ENCODE results near the gene ULBP3.

ULBP3 gene

DNA sequence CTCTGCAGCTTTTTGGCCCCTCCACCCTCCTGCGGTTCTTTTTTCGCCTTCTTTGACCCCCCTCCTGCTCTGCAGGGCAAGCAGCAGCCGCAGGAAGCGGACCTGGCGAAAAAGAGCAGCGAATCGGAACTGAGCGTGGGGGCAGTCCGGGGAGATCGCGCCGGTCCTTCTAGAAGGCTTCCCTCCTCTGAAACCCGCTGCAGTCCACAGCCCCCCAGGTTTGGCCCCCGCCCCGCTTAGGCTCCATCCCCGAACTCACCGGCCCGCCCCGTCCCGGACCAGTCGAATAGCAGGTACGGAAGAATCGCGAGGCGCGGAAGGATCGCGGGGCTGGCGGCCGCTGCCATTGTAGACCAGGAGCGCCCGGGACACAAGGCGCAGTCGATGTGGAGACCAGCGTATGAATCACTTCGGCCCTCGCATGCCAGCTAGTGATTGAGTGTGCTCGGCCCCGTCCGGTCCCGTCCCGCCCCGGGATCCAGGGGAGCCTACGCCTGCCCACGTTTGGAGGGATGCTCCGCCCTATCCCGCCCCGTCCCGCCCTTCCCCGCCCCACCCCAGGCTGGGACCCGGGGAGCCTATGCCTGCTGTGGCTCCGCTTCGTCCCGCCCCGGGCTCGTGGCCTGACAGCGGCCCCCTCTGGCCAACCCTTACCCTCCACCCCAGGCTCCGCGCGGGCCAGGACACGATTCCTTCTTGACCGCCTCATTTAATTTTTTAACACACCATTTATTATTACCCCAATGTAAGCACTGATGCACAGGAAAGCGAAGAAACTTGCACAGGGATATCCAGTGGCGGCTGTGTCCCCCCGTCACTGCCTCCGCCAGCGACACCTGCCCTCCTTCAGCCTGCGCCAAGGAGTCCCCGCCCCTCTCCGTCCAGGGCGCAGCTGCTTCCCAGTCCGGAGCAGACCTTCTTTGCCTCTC lies at the start of gene ULBP3:
Gene ULBP3 (minus strand): TSS at position 402 of the 929 bp plus-strand sequence. CDS start 55 bp downstream, at position 347.
- DNase-seq (ENCODE audit: low read depth): peak; percentile 41

DNA sequence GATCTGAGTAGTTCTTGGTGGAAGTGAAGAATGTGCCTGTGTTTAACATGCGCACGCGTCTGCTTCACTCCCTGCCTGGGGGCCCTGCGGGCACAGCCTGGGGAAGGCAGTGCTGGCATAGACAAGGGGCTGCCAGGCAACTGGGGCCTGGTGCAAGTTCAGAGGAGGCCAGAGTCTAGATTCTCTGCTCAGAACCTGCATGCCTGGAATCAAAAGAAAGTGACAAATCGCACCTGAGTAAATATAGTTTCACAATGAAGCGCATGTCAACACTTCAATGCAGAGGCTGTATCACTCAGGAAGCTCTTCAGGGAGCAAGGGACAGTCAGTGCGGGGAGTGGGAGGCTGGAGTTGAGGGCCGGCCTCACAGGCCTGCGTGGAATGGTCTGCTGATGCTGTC lies 49.7 kb upstream of the ULBP3 start:
- DNase-seq (ENCODE audit: low read depth): no peak

DNA sequence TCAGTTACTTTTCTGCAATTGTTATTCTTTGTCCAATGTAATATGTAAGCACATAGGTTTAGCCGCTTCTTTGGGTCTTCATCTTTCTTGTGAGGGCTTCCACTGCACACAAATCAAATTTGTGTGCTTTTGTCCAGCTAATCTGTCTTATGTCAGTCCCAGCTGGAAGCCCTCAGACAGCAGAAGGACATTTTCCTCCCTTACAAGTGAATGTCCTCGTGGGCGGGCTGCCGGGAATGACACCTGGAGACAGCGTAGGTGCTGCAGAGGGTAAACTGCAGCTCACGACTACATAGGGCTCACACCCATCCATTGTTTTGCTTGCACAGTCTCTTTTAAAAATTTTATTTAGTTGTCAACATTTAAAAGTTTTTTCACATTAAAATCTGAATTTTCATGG lies 49.3 kb upstream of the ULBP3 start:
- no peak for DNase-seq (ENCODE audit: low read depth)

DNA sequence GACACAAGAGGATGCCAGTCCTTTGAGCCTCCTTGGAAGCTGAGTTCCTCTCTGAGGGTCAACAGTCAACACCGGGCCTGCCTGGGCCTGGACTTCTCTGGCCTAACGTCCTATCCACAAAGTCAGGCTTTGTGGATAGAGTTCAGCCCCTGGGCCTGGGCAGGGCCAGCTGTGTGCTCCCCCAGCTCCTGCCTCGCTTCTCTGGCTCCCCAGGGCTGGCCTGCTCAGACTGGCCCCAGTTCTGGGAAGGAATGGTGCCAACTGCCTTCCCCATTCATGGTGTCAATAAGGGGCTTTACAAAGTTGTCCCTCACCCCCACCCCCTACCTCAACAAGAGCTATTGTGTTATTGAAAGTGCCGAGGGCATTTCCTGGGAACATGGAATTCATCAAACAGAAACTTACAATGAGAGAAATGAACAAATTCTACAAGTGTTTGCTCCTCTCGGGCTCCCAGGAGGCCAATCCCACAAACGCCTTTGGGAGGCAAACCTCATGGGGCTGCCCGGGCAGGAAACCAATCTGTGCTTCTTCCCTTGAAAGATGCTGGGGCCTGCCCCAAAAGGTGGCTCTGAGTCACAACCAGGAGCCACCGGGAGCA lies 47.4 kb upstream of the ULBP3 start:
- no peak for DNase-seq (ENCODE audit: low read depth)

DNA sequence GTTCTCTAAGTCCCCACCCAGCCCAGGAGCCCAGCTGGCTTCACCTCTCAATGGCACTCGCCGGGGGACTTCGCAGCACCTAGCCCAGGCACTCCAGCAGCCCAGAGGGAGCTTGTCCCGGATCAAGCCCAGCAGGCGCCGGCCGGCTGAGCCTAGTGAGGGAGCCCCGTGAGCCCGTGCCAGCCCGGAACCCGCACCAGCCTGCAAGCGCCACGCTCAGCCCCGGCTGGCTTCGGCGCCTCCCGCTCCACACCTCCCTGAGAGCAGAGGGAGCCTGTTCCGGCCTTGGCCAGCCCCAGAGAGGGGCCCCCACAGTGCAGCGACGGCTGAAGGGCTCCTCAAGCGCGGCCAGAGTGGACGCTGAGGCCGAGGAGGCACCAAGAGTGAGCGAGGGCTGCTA lies 46.8 kb upstream of the ULBP3 start:
- no peak for DNase-seq (ENCODE audit: low read depth)

DNA sequence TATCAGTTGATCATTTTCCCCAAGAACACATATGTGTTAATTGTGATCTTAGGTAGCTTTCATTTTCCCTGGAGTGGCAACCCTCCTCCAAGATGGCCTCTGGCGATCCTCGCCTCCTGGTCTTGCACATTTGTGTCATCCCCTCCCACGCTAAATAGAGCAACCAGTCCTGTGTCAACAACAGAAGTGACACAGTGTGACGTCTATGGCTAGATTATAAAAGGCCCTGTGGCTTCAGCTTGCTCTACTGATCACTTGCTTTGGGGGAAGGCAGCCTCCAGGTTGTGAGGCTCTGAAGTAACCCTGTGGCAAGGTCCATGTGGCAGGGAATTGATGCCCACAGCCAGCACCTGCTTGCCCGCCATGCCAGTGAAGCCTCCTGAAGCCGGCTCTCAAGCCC lies 43.3 kb upstream of the ULBP3 start:
- no peak for DNase-seq (ENCODE audit: low read depth)

DNA sequence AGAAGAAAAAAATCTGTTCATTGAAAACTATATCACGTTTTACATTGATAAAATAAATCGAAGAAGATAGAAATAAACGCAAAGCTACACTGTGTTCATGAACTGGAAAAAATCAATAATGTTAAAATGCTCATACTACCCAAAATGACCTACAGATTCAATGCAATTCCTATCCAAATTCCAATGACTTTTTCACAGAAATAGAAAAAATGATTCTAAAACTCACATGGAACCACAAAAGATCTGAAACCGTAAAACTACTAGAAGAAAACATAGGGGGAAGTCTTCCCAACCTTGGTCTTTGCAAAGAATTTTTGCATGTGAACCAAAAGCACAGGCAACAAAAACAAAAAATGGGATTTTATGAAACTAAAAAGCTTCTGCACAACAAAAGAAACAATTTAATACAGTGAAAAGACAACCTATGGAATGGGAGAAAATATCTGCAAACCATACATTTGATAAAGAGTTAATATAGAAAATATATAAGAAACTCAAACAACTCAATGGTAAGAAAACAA lies 33.9 kb upstream of the ULBP3 start:
- DNase-seq (ENCODE audit: low read depth): no peak

DNA sequence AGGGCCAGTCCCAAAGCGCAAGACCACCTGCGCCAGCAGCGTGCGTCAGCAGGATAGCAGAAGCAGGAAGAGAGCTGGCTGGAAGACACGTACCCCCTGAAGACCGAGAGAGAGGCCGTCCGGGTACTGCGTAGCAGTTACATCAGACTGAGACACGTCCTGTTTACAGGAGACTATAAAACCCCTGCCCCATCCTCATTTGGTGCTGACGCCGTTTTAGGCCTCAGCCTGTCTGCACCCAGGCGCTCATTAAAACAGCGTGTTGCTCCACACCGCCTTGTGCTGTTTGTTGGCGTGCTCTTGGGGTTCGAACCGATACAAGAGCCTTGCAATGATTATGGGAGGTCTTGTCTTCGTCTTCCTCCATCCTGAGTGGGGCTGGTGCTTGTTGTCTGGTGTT lies 31.8 kb upstream of the ULBP3 start:
- DNase-seq (ENCODE audit: low read depth): no peak

DNA sequence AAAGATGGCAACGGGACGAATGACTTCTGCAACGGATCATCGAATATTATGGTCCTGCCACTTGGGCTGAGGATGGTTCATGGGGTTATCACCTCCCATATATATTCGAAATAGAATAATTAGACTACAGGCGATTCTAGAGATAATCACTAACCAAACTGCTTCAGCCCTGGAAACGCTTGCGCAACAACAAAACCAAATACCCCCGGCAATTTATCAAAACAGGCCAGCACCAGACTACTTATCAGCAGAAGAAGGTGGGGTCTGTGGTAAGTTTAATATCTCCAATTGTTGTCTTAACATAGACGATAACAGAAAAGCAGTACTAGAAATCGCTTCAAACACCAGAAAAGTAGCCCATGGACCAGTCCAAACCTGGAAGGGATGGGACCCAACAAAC lies 31.0 kb upstream of the ULBP3 start:
- DNase-seq (ENCODE audit: low read depth): no peak

DNA sequence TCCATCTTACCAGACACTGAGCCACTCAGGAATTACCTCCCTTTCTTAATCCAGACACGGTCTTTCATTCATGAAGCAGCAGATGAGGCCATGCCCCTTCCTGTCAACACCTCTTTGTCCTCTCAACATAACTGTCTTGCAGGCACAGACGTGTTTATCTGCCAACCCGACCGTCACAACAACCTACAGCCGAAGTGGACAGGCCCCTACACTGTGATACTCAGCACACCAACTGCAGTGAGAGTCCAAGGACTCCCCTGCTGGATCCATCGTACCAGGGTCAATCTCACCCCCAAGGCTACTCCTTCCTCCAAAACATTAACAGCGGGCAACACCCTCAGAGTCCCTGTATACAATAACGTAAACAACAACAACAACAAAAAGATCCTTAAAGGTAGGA lies 30.6 kb upstream of the ULBP3 start:
- no peak for DNase-seq (ENCODE audit: low read depth)

DNA sequence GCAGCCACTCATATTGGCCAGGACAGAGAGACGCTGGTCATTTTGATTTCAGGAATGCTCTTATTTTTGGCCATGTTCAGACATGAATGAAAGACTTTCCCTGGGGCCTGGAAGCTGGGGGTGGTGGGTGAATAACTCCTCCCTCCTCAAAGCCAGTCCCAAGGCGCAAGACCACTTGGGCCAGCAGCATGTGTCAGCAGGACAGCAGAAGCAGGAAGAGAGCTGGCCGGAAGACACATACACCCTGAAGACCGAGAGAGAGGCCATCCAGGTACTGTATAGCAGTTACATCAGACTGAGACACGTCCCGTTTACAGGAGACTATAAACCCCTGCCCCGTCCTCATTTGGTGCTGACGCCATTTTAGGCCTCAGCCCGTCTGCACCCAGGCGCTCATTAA lies 29.2 kb upstream of the ULBP3 start:
- no peak for DNase-seq (ENCODE audit: low read depth)

DNA sequence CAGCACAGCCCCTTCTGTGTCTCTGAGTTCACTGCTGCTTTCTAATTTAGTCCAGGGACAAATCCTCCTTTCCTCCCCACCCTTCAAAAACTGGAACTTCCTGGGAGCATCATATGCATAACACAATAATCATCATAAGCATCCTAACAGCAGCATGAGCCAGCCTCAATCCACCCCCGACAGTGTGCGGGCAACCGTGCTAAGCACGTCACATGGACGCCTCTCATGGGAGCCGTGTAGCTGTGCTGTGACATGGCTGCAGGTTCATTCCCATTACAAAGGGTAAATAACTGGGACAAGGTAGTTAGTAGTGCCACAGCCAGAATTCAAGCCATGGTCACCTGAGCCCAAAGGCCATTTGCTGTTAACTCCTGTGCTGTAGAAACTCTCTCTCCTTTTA lies 24.5 kb upstream of the ULBP3 start:
- no peak for DNase-seq (ENCODE audit: low read depth)

DNA sequence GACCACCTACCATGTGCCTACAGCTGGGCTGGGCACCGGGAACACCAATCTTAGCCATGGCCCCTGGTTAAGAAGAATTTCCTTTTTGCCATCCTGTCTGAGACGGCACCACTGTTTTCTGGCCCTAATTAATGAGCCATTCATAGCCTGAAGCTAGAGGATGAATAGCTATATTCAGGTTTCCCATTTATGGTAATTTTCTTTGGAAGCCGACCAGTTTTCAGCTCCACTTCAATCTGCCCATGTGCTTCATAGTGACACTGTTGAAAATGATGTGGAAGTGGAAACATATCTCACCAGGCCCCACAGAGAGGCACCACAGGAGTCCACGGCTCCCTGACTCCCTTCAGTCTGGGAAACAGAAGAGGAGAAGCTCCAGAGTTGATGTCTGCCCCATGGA lies 22.6 kb upstream of the ULBP3 start:
- no peak for DNase-seq (ENCODE audit: low read depth)

DNA sequence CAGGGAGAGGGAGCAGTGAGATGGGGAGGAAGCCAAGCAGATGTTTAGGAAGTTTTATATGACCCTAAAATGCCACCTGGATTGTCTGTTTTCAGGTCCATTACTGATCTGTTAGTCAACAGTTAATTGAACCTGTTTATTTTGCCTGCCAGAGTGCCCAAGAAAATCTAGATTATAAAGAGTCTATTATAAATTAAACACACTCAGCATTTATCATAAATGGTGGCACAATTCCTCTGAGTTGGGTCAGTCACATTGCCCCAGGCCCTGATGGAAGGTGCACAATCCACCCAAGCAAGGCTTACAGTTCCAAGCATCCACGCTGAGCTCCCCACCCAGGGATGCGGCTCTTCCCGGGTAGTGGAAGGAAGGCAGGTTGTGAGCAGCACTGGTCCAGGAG lies 21.4 kb upstream of the ULBP3 start:
- DNase-seq (ENCODE audit: low read depth): no peak

DNA sequence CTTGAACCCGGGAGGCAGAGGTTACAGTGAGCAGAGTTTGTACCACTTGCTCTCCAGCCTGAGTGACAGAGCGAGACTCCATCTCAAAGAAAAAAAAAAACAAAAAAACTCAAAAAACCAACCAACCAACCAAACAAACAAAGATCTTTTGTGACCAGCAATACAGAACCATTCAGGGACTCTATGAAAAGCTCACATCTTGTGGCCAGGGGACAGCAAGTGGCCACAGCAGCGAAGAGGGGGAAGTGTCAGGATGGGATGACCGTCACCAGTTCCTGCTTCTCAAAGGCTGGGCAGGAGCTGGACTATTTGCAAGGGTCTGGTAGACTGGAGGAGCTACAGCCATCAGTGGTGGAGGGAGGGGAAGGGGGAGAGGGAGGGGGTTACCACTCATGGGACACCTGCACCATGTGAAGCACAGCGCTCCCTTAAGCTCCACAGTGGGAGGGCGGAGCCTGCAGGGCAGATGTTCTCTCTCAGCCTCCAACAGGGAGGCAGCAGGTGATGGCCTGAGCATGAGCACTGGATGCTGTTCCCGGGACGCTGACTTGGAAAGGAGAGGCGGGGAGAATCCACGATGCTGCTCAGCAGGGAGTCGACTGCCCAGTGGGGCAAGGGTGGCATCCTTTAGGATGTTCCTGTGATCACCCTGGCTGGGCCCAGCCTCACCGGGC lies 19.7 kb upstream of the ULBP3 start:
- DNase-seq (ENCODE audit: low read depth): no peak

DNA sequence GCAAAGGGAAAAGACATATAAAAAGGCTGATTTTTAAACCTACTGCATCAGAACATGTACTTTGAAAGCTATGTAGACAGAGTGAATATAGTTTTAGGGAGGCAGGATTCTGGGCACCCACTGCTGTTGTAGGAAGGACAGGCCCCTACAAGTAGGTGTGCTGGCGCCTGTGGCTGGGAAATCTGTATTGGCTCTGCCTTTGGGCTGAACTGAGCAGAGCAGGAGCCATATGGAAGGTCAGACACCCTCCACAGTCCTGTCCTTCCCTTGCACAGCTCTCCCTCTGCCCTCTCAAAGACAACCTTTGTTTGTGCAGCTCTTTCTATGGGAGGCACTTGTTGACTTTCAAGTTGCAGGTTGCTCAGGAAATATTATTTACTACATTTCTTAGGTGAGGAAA lies 18.4 kb upstream of the ULBP3 start:
- DNase-seq (ENCODE audit: low read depth): no peak

DNA sequence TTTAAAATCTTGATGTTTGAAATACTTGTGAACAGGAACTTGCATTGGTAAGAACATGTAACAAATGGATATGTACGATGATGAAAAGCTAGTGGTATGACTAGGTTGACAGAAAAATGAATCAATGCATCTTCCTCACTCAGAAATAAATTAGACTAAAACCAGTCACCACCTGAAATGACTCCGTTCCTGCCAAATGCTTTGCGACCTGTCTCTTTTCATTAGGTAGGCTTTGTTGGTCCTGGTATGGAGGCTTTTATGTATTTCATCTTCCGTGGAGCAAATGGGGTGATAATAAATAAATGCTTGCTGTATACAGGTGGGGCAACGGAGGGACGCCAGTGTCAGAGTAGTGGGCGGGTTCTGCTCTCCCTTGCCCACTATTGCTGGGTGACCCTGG lies 17.1 kb upstream of the ULBP3 start:
- DNase-seq (ENCODE audit: low read depth): no peak

DNA sequence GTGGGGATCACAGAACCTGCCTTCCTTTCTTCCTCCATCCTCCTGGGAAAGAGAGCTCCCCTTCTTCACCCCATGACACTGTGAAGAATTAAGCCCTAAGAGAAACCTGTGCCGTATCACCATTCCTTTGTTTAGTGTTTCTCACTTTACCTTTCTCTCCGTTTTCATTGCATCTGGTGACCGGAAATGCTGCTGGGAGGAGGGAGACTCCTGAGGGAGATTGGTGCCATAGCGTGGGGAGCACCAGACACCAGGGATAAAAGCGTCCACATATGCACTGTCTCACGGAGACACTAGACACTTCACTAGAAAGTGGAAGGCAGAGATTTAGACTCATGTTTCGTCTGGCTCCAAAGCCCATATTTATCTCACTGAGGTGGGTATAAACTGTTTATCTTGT lies 15.5 kb upstream of the ULBP3 start:
- DNase-seq (ENCODE audit: low read depth): no peak

DNA sequence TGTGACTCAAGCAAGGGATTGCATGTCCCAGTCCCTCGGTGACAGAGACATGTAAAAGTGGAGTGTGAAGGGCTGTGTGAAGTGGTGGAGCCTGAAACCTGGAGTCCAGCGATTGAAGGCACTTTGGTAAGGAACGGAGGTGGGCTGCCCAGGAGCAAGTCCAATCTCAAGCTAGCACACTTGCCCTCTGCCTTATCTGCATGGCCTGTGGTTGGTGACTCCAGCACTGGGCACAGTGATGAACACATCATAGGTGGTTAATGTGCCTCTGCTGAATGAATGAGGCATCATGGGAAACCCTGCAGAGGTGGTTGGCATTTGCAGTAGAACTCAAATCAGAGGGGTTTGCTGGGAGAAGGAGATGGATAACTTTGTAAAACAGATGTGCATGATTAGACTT lies 14.9 kb upstream of the ULBP3 start:
- no peak for DNase-seq (ENCODE audit: low read depth)

DNA sequence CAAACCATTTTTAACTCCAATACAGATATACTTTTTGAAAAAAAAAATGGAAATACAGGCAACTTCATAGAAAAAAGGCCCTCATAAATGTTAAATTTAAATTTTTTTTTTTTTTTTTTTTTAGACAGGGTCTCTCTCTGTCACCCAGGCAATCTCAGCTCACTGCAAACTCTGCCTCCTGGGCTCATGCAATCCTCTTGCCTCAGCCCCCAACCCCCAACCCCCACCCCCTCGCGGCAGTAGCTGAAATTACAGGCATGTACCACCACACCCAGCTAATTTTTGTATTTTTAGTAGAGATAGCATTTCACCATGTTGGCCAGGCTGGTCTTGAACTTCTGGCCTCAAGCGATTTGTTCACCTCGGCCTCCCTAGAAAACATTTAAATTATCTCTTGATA lies 12.8 kb upstream of the ULBP3 start:
- DNase-seq (ENCODE audit: low read depth): no peak

DNA sequence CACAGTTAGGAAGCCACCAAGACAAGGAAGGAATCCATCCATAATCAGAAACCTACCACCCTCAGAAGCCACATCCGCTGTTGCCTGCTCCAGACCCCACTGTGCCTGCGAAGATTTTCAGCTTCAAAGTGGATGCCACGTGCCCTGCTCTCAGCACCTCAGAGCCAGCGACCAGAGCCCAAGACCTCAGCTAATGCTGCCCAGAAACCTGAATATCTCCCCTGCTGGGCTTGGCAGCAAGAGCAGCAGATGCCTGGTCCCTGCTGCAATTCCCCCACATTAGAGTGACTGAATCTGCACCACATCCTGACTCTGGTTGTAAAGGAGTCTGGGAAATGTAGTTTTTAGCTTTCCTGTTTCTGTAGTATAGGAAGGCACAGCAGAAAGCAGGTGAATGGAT lies 10.7 kb upstream of the ULBP3 start:
- DNase-seq (ENCODE audit: low read depth): no peak

DNA sequence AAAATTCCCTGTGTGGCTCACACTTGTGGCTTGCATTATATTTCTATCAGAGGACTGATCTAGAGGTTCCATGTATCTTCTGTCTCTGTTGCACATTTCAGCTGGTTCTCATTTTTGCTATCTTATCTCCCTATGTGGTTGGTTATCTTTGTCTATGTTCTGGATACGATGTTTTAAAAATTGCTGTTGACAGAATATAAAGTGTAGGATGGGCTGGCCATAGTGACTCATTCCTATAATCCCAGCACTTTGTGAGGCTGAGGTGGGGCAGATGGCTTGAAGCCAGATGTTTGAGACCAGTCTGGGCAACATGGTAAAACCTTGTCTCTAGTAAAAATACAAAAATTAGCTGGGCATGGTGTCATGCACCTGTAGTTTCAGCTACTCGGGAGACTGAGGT lies 9.9 kb upstream of the ULBP3 start:
- no peak for DNase-seq (ENCODE audit: low read depth)
